Hepatocyte (in vitro differentiated cells): Measurements from ENCODE around the gene ABLIM2.

Source experiments
- EZH2phosphoT487 ChIP-seq: fragments of 200-600 bp; sonication (generic); IDR thresholded peaks from one replicate; pipeline ENCODE4 v1.6.1; 2018; ENCODE audit warnings: antibody characterized with exemption, mild to moderate bottlenecking, low read depth, moderate library complexity; ENCODE audit not compliant: unreplicated experiment, severe bottlenecking
- TF ChIP-seq, protein P1 (sequence below): fragments of 200-600 bp; sonication (generic); IDR thresholded peaks from 2 replicates; pipeline ENCODE4 v1.5.1; 2016; ENCODE audit warnings: antibody characterized with exemption, mild to moderate bottlenecking; ENCODE audit not compliant: poor library complexity

DNA sequence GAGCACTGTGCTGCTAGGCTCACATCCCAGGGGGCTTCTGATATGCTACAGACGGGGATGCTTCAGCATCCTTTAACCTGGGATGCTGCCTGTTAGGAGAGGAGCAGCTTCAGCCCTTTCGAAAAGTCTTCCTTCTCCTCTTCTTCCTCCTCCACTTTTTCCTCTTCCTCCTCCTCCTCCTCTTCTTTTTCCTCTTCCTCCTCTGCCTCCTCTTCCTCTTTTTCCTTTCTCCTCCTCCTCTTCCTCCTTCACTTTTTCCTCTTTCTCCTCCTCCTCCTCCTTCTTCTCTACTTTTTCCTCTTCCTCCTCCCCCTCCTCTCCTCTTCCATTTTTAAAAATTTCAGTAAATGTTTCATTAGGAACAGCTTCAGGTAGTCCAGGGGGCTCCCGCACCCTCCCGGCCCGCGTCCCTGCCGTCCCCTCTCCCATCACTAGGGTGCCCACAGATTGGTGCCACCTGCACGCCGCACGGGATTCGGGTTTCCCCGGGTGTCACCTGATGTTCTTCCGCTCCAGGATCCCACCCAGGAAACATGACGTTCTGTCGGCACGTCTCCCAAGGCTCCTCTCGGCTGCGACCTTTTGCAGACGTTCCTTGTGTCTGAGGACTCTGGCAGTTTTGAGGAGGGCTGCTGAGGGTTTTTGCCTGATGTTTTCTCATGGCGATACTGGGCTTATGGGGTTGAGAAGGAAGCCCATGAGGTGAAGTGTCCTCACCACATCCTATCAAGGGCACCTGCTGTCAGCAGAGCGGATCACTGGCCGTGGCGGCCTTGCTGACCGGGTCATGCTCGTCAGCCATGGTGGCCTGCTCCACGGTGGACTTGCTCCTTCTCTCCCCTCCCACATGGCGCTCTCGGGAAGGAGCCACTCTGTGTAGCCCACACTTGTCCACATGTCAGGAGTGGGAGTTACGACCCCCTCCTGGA lies 135.6 kb downstream of the ABLIM2 start:
- TF ChIP-seq, protein P1, sequence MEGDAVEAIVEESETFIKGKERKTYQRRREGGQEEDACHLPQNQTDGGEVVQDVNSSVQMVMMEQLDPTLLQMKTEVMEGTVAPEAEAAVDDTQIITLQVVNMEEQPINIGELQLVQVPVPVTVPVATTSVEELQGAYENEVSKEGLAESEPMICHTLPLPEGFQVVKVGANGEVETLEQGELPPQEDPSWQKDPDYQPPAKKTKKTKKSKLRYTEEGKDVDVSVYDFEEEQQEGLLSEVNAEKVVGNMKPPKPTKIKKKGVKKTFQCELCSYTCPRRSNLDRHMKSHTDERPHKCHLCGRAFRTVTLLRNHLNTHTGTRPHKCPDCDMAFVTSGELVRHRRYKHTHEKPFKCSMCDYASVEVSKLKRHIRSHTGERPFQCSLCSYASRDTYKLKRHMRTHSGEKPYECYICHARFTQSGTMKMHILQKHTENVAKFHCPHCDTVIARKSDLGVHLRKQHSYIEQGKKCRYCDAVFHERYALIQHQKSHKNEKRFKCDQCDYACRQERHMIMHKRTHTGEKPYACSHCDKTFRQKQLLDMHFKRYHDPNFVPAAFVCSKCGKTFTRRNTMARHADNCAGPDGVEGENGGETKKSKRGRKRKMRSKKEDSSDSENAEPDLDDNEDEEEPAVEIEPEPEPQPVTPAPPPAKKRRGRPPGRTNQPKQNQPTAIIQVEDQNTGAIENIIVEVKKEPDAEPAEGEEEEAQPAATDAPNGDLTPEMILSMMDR, result no peak
- TF ChIP-seq EZH2phosphoT487, result no peak
